ENCODE measurements around the gene FAM3D.

DNA sequence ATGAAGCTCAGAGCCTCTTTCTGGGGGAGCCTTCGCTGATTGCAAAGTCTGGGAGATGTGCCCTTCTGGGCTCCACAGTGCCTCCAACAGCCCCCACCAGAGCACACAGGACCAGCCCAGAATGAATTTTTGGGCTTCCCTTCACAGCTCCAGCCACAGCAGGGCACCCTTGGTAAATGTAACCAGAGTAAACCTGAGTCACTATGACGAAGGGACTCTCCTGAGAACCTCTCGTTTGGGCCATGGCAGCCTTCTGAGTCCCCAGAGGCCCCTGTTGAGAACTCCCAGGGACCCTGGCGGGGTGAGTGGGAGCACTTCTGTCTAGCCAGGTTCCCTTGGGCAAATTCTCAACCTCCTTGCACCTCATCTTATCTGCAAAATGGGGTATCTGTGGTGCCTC, 20.8 kb downstream of the FAM3D start:
- TF ChIP-seq, protein P1, sequence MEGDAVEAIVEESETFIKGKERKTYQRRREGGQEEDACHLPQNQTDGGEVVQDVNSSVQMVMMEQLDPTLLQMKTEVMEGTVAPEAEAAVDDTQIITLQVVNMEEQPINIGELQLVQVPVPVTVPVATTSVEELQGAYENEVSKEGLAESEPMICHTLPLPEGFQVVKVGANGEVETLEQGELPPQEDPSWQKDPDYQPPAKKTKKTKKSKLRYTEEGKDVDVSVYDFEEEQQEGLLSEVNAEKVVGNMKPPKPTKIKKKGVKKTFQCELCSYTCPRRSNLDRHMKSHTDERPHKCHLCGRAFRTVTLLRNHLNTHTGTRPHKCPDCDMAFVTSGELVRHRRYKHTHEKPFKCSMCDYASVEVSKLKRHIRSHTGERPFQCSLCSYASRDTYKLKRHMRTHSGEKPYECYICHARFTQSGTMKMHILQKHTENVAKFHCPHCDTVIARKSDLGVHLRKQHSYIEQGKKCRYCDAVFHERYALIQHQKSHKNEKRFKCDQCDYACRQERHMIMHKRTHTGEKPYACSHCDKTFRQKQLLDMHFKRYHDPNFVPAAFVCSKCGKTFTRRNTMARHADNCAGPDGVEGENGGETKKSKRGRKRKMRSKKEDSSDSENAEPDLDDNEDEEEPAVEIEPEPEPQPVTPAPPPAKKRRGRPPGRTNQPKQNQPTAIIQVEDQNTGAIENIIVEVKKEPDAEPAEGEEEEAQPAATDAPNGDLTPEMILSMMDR (IDR thresholded peaks at IDR 0.05) = no peak
- TF ChIP-seq POLR2A (IDR thresholded peaks at IDR 0.05) = no peak
